Subcutaneous adipose tissue (tissue), 4 donors: Measurements from ENCODE around the gene KIF18A. TPM values are rescaled to one million over a fixed set of nuclear protein-coding genes. Genes with fewer than 3 reads are reported as not detected.

Experiments
- CTCF ChIP-seq: fragments of 450-650 bp; IDR thresholded peaks from one replicate; pipeline ENCODE4 v1.5.1; 2016; ENCODE audit warnings: low read depth, mild to moderate bottlenecking, control low read depth, antibody characterized with exemption, moderate library complexity
- total RNA-seq, 4 donors: library from RNA; depleted of rRNA; stranded (reverse); fragments of >200 nt; gene quantifications; one replicate each; pipeline ENCODE4 v1.1.0, GENCODE V29; 2016

KIF18A gene
- total RNA-seq, 4 donors from 2014 or later: 0.16 to 1.9 (median 0.44) TPM; not detected in 1

DNA sequence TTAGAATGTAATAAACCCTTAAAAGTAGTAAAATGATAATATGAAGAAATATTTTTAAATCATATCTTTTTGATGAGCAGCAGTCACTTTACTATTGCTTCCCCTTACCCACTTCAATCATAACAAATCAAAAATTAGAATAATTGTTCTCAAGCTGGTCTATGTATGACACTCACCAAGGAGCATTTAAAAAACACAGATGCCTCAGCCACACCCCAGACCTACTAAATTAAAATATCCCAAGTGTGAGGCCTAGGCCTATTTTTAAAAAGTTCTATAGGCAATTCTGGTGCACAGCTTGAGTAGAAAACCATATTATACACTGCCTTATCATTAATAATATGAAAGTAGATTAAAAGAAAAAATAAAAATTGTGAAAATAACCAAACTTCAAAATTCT is 15.2 kb downstream of the KIF18A start:
- no peak for TF ChIP-seq CTCF

- TF ChIP-seq CTCF: no peak
Measured at GRCh38 chr11:28090052-28090749, 17.8 kb downstream of the KIF18A start.

GRCh38 chr11:28089378-28089777 is 18.6 kb downstream of the KIF18A start:
- TF ChIP-seq CTCF: no peak

- no peak for TF ChIP-seq CTCF
Measured at GRCh38 chr11:28086569-28086968, 21.4 kb downstream of the KIF18A start.

DNA sequence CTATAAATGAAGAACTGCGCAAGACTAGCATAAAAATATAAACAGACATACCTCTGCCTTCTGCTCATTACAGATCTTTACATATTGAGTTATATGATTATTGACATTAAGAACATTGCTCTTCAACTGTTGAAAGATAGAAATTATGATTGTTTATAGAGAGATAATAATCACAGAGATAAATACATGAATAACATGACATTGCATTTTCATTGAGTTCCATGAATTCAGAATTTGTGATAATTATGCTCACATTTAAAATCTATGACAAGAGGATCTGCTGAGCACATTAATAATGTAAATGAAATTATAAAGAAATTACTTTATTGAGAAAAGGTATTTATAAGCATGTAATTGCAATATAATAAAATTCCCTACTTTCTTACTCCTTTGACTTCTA is 24.8 kb downstream of the KIF18A start:
- no peak for TF ChIP-seq CTCF

DNA sequence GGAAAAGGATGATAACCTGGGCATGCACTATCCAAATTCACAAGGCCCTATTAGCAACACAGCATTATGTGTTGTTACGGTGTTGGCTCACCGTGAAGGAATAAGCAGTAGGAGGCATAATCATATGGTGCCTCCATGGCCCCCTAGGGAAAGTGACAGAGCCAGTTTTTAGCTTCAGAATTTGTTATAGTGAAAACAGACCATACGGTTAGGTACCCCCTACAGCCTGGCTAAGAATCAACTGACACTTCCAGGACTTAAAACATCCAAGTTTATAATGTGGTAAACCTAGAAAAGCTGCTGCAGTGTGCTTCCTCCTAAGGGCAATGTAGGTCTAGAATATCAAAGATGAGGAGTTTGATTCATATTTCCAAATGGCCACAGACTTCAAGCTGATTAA is 30.4 kb downstream of the KIF18A start:
- no peak for TF ChIP-seq CTCF

GRCh38 chr11:28072321-28072720 is 35.6 kb downstream of the KIF18A start:
- no peak for TF ChIP-seq CTCF
